Right cardiac atrium (tissue), 5 donors: ENCODE results near the gene AQP6. TPM values are rescaled to one million over a fixed set of nuclear protein-coding genes. Genes with fewer than 3 reads are reported as not detected.

Experiments used
- ATAC-seq, 2 donors: fragments of 200-7000 bp; cut with Tn5 transposase; one replicate each; pipeline versions ENCODE4 v1.8.0 to v1.9.1; 2020; ENCODE audit warnings: moderate library complexity in 2 of 2, mild to moderate bottlenecking in 1 of 2
- DNase-seq, 3 donors: peaks; one replicate each; pipeline ENCODE4 v3.0.0-alpha.2; 2020
- H3K27ac ChIP-seq: one replicate; pipeline ENCODE4 v1.5.1; 2013; ENCODE audit warnings: mild to moderate bottlenecking, low read length, control low read depth, moderate library complexity
- H3K27me3 ChIP-seq: one replicate; pipeline ENCODE4 v1.6.1; 2013; ENCODE audit not compliant: control insufficient read depth, insufficient read depth
- H3K4me1 ChIP-seq: one replicate; pipeline ENCODE4 v1.6.1; 2013; ENCODE audit warnings: low read length; ENCODE audit not compliant: control insufficient read depth, insufficient read depth
- H3K4me3 ChIP-seq: one replicate; pipeline ENCODE4 v1.5.1; 2013; ENCODE audit warnings: low read length, control low read depth
- H3K9me3 ChIP-seq: one replicate; pipeline ENCODE4 v1.6.1; 2013; ENCODE audit warnings: low read length; ENCODE audit not compliant: control insufficient read depth
- WGBS: extraction: QIAGEN DNeasy Blood & Tissue Kit; methylation state at CpG from one replicate; pipeline ENCODE4 v1.1.7; 2013; 5-methylcytosine and 5-hydroxymethylcytosine counted together
- intact Hi-C, 4 donors: fragments of 100-400 bp; cut with DNase I; formaldehyde crosslinking; loops; one replicate each; pipeline versions ENCODE4 v1.11.0 to v1.14.0; 2022 to 2023
- polyA plus RNA-seq: library from polyadenylated mRNA; stranded (reverse); fragments of 200-250 nt; gene quantifications from one replicate; pipeline ENCODE4 v1.2.3, GENCODE V29; 2013
- total RNA-seq, 4 donors: library from RNA; stranded (reverse); fragmentation: NEBNext Ultra II Directional; extraction: Animal tissue kit (Norgen Biotek cat#: 25700); gene quantifications; one replicate each; pipeline ENCODE4 v1.2.1, GENCODE V29; 2021
- donor health status: healthy with polysubstance abuse.
- donor health status: DM: no; HTN: yes; CAD: no.
- donor health status: DM: no; HTN: no; CAD: no.
- donor health status: DM: no; HTN: yes; CAD: no; lungs with severe emphysema.
- donor health status: DM: yes; HTN: yes; CAD: no.

Gene AQP6
- total and polyA plus RNA-seq, 5 donors = 0.15 to 0.32 (median 0.21) TPM; not detected in 1

DNA sequence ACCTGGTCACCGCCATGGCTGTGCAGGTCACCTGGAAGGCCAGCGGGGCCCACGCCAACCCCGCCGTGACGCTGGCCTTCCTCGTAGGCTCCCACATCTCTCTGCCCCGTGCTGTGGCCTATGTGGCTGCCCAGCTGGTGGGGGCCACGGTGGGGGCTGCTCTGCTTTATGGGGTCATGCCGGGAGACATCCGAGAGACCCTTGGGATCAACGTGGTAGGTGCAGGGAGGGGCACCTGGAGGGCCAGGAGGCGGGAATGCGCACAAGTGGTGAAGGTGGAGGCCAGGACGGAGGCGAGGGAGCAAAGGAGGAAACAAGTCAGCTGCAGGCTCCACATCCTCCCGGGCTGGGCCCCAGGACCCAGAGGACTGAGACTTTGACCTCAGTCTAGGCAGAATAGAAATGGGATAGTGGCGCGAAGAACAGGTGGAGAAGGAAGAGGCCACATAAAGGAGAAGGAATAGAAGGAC lies 649 bp downstream of the AQP6 start:
- ATAC-seq = no peak
- Histone ChIP-seq H3K27me3 (no peaks in the 10 kb centered on the region), H3K4me1 (no peaks in the 10 kb centered on the region), H3K4me3 (no peak overlapping the region), H3K27ac (no peak overlapping the region), H3K9me3 (no peaks in the 10 kb centered on the region)
- DNase-seq = no peak
- 84% methylated on average over 19 of the region's 19 CpGs for WGBS
- intact Hi-C loops = loop anchor here in 2 of 4 donors (5.0 kb wide), 1 partner anchor 79 kb away; no protein-coding TSS in a partner anchor

DNA sequence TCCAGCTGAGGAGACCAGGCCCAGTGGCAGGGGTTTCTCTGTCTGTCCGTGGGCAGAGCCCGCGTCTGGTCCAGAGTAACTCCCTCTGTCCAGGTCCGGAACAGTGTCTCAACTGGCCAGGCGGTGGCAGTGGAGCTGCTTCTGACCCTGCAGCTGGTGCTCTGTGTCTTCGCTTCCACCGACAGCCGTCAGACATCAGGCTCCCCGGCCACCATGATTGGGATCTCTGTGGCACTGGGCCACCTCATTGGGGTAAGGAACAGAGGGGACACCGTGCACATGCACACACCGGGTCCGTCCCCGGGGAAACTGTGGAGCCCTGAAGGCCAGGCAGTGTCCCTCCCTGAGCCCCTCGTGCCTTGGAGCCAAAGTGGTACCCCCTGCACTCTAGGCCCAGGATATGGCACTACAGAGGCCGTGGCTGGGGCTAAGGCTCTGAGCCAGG lies 1.5 kb downstream of the AQP6 start:
- Histone ChIP-seq H3K9me3 (no peaks in the 10 kb centered on the region), H3K27me3 (no peaks in the 10 kb centered on the region), H3K27ac (no peak overlapping the region), H3K4me3 (no peak overlapping the region), H3K4me1 (no peaks in the 10 kb centered on the region)
- ATAC-seq = peak; percentile 88 to 90
- 22% methylated on average over 15 of the region's 15 CpGs for WGBS
- peak; percentile 84 to 91 (median 90) for DNase-seq
- intact Hi-C loops = loop anchor here in 2 of 4 donors (5.0 kb wide), 1 partner anchor 78 kb away; no protein-coding TSS in a partner anchor

DNA sequence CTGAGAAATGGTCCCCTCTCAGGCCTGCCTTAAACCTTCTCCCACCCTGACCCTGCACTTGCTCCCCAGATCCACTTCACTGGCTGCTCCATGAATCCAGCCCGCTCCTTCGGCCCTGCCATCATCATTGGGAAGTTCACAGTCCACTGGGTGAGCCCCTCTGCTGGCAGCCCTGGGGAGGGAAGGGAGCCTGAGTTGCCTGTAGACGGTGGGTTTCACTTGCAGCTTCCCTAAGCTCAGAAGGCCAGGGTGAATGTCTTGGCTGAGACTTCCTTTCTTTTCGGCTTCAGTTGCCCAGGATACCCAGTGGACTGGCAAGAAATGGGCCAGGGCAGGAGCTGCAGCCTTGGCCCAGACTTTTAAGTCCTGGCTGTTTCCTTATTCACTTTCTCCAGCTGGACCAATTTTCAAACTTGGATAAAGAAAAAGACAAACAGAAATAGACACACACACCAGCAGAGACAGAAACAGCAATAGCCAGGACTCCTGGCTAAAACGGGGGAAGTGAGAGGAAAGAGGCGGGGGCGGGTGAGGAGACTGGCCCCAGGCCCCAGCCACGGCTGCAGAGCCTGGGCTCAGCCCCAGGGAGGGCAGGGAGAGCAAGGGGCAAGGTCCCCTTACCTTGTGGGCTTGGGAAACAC lies 2.0 kb downstream of the AQP6 start:
- ATAC-seq (peak; percentile 19 to 28), DNase-seq (no peak)
- whole genome bisulfite sequencing = 47% methylated on average over 8 of the region's 8 CpGs
- Histone ChIP-seq H3K4me1 (no peaks in the 10 kb centered on the region), H3K27ac (no peak overlapping the region), H3K27me3 (no peaks in the 10 kb centered on the region), H3K9me3 (no peaks in the 10 kb centered on the region), H3K4me3 (no peak overlapping the region)
- intact Hi-C loops = loop anchor here in 2 of 4 donors (5.0 kb wide), 1 partner anchor 78 kb away; no protein-coding TSS in a partner anchor

DNA sequence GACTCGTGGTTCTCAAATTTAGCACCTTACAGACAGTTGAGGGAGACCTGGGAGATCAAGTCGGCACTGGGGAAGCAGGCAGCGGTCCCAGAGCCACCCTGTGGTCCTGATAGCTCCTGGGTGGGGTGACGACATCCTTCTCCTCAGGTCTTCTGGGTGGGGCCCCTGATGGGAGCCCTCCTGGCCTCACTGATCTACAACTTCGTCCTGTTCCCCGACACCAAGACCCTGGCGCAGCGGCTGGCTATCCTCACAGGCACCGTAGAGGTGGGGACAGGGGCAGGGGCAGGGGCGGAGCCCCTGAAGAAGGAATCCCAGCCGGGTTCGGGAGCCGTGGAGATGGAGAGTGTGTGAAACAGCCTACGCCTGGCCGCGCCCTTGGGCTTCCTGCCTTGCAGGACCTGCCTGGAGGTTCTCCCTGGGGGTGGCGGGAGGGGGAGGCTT lies 2.6 kb downstream of the AQP6 start:
- no peak for ATAC-seq
- peak in 1 of 3 donors; percentile 64 for DNase-seq
- 48% methylated on average over 17 of the region's 17 CpGs for WGBS
- no peaks in the 10 kb centered on the region for H3K4me1 ChIP-seq
- no peaks in the 10 kb centered on the region for H3K27me3 ChIP-seq
- H3K9me3 ChIP-seq = no peaks in the 10 kb centered on the region
- intact Hi-C loops = no loop called here
- no peak overlapping the region for H3K4me3 ChIP-seq
- H3K27ac ChIP-seq = no peak overlapping the region

DNA sequence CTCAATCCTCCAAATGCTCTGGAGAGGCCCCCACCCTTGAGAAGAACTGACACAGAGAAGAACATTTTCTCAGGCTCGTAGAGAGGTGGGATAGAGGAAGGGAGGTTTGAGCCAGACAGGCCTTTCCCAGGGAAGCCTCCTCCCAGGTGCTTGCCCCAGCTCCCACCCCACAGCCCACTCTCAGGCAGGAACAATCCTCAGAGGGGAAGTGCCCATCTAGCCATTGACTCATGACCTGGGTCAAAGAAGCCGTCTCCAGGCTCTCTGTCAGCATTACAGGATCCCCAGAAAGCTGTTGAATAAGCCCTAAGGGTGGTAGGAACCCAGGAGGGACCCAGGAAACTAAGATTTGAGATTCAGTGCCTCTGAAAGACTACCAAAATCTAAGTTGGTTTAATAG lies 3.8 kb downstream of the AQP6 start:
- no peak for DNase-seq
- H3K4me3 ChIP-seq = no peak overlapping the region
- intact Hi-C loops = no loop called here
- no peak overlapping the region for H3K27ac ChIP-seq
- no peak for ATAC-seq
- H3K9me3 ChIP-seq = no peaks in the 10 kb centered on the region
- no peaks in the 10 kb centered on the region for H3K4me1 ChIP-seq
- WGBS = 79% methylated on average over 2 of the region's 2 CpGs
- no peaks in the 10 kb centered on the region for H3K27me3 ChIP-seq

DNA sequence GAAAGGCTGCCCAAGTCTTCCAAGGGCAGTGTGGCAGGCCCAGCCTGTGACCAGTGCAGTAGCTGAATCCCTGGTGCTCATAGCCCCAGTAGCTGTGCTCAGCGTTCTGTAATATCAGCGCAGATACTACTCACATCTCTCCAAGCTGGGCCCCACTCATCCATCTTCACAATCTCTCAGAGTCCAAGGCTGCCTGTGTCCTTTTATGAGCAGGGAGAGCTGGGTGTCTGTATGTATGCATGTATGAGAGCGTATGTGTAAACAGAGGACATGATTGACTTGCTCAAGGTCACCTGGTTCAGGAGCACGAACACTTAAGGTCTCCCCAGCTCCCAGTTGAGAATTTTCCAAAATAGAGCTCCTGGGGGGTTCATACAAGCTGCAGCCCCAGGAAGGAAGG lies 5.4 kb downstream of the AQP6 start:
- intact Hi-C loops = no loop called here
- WGBS = 89% methylated on average over 4 of the region's 4 CpGs
- H3K4me1 ChIP-seq = no peaks in the 10 kb centered on the region
- no peaks in the 10 kb centered on the region for H3K9me3 ChIP-seq
- ATAC-seq (no peak), DNase-seq (no peak)
- H3K4me3 ChIP-seq = no peak overlapping the region
- H3K27me3 ChIP-seq = no peaks in the 10 kb centered on the region
- no peak overlapping the region for H3K27ac ChIP-seq

DNA sequence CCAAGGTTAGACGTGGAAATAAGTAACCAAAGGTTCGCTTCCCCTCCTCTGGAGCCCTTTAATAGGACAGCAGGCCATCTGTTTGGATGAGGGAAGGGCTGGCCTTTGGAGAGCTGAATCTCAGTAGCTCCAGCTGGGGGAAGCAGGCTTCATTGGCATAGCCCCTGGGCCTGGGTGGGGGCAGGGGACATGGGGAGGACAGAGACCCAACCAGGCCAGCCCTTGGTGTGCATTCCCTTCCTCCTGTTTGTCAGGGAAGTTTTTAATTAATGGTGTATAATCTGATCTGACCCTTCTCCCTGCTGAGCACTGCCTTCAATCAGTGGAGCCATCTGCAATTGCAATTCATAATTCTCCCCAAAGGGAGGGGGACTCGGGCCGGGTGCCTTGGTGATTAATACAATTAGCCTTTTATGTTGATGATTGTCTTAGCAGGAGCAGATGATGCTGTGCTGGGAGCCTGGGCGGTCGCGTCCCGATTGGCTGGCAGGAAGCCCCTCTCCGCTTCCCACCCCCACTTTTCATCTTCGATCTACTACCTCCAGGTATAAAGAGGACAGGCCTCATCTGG lies 6.4 kb downstream of the AQP6 start:
- peaks cover 3% of the 10 kb centered on the region for H3K4me1 ChIP-seq
- no peak overlapping the region for H3K27ac ChIP-seq
- H3K27me3 ChIP-seq = no peaks in the 10 kb centered on the region
- ATAC-seq (no peak), DNase-seq (no peak)
- no peak overlapping the region for H3K4me3 ChIP-seq
- 80% methylated on average over 10 of the region's 10 CpGs for WGBS
- intact Hi-C loops = no loop called here
- H3K9me3 ChIP-seq = no peaks in the 10 kb centered on the region

DNA sequence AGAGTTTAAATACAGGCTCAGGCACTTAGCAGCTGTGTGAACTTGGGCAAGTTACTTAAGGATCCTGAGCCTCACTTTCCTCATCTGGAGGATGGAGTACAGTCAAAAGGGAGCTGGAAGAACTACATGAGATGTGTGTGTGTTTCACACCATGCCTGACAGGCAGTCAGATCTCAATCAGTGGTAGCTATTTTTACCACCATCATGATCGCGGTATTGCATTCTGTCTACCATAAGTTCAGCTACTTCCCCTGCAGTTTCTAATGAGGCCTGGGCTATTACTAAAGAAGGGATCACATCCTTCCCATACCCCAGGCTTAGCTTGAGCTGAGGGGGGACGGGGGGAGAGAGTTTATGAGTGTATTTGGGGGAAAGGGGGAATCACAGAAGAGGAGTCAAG lies 7.0 kb downstream of the AQP6 start:
- peaks cover 3% of the 10 kb centered on the region for H3K4me1 ChIP-seq
- no peak overlapping the region for H3K27ac ChIP-seq
- H3K27me3 ChIP-seq = no peaks in the 10 kb centered on the region
- no peak overlapping the region for H3K4me3 ChIP-seq
- DNase-seq (no peak), ATAC-seq (no peak)
- no peaks in the 10 kb centered on the region for H3K9me3 ChIP-seq
- intact Hi-C loops = no loop called here
- 78% methylated on average over 3 of the region's 3 CpGs for WGBS

DNA sequence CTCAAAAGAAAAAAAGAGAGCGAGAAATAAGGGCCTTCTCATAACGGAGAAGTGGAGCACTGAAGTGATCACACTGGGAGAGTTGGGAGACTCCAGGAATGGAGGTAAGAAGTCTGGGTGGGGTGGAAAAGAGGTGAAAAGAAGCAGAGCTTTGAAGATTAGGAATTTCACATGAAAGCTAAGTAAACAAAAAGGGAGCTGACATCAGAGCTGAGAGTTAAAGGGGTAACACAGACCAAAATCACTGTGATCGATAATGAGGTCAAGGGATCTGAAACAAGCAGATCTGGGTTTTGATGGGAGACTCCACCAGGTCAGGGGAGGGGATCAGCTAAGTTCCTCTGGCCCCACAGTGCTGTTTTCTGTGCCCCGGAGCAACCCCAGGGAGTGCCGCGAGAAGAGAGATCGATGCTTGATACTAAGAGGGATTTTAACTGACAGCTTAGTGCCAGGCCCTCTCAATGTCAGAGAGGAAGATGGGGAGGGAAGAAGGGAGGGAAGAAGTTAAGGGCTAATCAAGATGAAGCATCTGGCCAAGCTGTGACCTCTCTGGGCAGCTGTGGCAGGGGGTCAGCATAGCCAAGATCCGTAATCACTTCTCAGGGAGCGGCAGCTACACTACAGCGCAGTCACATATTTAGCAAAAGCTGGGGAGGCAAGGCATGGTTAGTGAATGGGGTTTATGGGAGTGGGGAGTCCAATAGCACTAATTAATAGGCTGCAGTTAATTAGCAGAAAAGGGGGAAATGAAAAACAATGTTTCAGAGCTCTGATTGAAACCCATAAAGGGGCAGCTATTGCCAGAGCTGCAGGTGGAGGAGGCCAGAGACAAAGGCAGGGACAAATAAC lies 8.0 kb downstream of the AQP6 start:
- DNase-seq = no peak
- H3K4me1 ChIP-seq = peaks cover 3% of the 10 kb centered on the region

DNA sequence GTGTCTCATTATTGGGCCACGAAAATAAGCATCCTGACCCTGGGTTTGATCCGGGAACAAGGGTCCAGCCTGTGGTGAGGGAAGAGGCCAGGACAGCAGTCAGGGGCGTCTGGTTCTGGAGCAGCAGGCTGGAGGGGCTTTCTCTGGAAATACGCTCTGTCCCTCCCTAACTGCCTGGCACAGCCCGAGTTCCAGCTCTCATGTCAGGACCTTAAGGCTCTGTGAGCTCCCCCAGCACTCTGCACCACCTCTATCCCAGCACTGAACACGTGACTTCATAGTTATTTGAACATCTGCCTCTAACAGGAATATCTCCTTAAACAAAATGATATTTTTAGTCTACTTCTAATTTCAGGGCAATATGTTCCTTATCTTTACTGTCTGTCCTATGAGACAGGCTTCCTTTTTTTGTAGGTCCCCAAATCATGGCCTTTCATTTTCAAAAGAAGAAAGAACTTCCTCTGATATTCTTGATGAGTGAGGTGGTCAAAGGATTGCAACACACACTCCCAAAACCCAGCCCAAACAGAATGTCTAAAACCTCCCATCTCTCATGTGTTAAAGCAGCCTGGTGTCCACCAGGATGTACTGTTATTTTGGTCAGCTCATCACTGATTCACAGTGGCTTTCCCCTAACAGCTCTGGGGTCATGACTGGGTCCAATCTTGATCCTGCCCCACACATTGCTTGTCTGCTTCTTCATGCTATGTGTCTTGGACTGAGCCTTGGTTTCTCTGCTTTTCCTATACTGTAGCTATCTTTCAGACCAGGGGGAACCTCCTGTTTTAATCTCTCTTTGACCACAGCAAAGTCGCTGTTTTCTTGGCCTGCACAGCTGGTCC lies 9.7 kb downstream of the AQP6 start:
- Histone ChIP-seq H3K4me1 (peaks cover 3% of the 10 kb centered on the region), H3K27me3 (no peaks in the 10 kb centered on the region), H3K9me3 (no peaks in the 10 kb centered on the region), H3K4me3 (no peak overlapping the region), H3K27ac (no peak overlapping the region)
- DNase-seq = no peak
- 87% methylated on average over 7 of the region's 7 CpGs for WGBS
- intact Hi-C loops = no loop called here
- ATAC-seq = no peak

More for the DNA sequence above, 8.0 kb downstream of the AQP6 start:
- ATAC-seq = no peak
- H3K27ac ChIP-seq = no peak overlapping the region
- intact Hi-C loops = no loop called here
- H3K9me3 ChIP-seq = no peaks in the 10 kb centered on the region
- no peak overlapping the region for H3K4me3 ChIP-seq
- no peaks in the 10 kb centered on the region for H3K27me3 ChIP-seq
- WGBS = 95% methylated on average over 10 of the region's 10 CpGs
